NCI-H446 (cell line): ENCODE measurements around the gene YWHAH.

Experiments
- DNase-seq, 2 experiments: peaks; one replicate each; lab custom pipeline; 2025; lab: John Stamatoyannopoulos, UW

YWHAH gene

DNA sequence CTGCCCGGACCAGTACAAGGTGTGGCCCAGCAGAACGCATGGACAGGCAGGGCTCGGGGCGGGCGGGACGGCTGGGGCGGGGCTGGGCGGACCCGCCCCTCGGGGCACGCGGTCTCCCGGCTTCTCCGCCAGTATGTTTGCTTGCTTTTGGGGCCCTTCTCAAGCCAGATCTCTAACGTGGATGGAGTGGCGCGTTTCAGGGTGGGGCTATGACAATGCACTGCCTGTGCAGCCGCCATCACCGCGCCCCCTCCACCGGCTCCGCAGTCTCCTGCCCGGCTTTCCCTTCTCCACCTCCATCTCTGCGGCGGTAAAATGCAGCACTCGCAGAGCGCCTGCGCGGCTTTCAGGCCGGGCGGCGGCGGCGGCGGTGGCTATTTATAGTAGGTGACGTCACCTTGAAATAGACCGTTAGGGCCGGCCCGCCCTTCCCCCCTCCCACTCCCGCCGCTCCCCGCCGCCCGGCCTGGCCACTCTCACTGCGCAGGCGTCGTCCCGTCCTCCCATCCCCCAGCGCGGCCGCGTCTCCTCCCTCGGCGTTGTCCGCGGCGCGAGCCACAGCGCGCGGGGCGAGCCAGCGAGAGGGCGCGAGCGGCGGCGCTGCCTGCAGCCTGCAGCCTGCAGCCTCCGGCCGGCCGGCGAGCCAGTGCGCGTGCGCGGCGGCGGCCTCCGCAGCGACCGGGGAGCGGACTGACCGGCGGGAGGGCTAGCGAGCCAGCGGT is at the start of gene YWHAH:
TSS of gene YWHAH (plus strand) at position 558 of the 722 bp plus-strand sequence. CDS start 199 bp downstream, outside the sequence.
- peak; percentile 89 to 95 for DNase-seq

DNA sequence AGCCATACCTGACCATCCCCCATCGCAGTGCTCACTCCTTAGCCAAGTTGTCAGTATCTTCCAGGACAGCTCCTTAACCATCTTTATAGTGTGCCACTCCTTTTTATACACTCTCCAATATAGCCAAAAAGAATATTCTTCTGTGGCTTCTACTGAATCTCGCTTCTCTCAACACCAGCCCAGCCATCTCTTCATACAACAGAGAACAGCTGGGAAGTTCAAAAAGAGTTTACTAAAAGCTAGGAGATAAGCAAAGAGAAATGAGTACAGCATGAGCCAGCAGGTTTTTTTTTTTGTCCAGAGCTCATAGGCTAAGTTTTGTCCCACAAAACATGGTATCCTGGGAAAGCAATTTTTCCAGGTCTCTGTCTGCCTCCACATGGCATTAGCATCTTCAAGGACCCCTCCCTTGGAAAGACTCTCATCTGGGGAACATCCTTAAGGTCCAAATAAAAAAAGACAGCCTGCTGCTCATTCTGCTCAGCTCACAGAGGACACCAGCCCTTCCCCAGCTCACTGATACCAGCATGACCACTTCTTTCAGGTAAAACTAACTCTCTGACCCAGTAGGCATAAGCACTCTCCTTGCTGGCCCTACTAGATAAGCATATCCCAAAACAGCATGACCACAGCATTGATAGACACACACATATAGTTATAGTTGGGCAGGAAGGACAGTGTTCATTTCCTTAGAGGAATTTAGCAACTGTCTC is 48.8 kb upstream of the YWHAH start:
- DNase-seq: no peak

DNA sequence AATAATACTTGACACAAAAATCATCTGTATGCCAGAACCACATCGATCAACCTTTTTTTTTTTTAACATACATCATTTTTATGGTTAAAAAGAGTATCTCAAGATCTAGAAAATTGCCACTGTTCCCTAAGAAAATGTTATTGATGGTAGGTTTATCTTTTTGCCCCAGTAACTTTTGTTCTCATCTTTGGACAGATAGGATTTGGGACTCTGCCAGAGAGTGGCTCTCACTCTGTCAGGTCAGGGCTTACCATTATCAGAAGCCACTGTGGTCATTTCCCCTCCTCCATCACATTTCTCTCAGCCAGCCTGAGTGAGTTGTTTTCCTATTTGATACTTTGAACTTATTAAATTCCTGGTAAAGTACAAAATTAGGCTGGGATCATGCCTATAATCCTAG is 47.9 kb upstream of the YWHAH start:
- no peak for DNase-seq

DNA sequence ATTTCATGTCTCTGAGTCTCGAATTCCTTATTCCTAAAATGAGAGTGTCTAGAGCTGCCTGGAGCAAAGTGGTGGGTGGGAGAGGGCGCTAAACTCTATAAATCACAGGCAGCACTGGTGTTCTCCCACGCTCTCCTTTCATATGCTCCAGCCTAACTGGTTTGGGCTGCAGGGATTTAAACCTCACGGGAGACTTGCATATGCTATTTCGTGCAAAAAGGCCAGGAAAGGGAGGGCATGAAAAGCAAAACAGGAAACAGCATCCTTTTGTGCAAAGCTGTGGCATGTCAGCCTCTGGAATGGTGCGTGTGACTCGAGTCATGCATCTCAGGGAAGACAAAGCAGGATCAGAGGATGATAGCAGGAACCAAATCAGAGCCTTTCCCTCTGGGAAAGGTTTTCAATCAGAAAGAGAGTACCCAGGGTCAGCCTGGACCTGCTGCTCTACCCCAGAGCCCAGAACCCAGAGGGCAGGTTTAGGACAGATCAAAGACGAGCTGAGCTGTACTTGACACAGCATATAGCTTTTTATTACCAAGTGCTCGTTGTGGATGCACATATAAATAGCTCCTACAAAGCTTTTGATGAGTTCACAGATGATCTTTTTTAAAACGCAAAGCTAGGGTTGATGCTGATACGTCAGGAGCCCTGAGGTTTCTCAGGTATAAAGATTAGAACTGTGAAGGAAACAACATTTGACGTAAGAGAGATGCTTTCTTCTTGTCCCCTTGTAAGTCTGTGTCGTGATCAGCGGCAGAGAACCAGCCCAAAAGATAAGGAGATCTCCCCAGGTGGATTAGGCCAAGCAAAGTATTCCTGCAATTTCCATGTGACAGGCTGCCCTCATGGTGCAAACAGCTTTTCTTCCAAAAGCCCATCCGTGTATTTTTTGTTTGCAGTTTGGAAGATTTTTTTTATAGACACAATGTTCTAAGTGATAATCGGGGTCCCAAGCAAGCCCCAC is 46.2 kb upstream of the YWHAH start:
- no peak for DNase-seq

DNA sequence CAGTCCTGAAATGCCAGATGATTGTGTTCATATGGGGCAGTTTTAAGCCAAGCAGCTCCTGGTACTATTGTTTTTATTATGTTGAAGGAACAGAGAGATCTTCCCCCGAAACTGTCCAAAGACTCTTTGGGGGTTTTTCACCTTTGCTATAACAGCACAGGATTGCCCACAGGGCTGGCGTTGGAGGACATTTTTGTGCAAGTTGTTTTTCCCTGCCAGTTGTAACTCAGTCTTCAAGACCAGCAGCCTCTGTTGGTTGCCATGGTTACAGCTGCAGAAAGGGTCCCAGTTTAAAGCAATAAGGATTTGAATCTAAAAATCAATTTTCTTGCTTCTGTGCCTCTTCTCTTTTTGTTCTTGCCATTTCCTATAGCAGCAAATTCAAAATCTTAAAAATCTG is 45.4 kb upstream of the YWHAH start:
- DNase-seq: no peak

DNA sequence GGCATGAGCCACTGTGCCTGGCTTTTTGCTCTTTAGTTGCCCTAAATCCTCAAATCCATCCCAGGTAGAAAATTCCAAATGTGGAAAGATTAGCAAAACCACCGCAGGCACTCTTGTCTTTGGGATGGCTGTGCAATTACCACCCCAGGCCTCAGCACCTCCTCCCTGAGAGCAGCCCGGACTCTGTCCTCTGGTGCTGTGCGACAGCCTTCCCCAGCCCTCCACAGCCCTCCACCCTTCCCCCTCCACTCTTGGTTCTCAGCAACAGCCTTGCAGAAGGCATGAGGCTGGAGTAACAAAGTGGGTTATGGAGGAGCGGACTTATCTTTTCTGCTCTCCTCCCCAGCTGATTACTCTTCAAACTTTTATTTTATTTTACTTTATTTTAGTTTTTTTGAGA is 44.7 kb upstream of the YWHAH start:
- no peak for DNase-seq

DNA sequence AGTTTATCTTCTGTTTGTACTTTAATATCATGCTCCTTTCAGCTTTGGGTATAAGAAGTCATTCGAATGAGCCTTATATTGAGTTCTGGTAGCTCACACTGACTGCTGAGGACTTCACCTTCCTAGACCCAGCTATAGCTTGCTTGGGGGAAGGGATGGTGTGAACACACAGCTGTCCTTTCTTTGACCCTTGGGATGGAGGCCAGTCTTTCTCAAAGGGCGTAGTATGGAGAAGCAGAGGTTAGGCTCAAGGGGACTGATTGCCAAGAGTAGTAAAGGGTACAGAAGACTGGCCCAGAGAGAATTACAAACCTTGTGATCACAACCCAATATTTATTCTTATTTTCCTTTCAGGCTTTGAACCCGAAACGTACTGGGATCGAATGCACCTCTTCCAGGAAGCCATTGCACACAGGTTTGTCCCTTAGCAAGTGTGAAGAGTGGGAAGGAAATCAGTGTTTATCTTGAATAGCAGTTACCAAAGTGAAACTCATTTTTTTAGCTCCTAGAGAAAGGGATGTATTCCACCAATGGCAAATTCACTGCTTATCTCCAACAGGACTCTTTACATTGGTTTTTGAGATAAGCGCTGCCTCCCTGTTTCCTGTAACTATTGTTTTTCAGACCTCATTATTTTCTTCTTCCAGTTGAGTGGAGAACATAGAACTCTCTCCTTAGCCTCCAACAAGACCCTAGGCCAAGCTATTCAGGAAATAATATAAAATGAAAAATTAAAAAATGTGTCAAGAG is 42.8 kb upstream of the YWHAH start:
- no peak for DNase-seq

DNA sequence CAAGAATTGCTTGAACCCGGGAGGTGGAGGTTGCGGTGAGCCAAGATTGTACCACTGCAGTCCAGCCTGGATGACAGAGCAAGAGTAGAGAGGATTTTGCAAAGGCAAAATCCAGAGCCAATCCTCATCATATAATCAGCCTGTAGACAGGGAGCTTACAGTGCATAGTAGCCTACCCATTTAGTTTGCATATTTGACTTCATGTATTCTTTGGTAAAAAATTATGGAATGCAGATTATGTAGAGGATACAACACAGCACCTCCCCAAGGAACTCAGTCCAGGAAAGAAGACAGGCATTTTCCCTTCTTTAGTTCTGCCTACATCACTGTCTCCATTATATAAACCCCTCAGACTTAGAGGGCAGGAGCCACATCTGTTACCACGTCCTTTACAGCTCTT is 39.7 kb upstream of the YWHAH start:
- DNase-seq: no peak

DNA sequence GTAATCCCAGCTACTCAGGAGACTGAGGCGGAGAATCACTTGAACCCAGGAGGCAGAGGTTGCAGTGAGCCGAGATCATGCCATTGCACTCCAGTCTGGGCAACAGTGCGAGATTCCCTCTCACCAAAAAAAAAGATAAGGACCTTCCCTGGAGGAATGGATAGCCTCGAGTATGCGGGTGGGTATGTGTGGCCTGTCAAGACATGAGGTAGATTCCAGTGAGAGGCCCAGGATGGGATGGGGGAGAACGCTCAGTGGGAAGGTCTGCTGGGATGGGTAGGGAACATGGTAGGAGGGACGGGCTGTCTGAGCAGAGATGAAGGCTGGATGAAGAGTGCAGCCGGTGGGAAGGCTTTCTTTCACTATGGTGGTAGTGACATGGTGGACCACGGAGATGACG is 39.0 kb upstream of the YWHAH start:
- DNase-seq: no peak

DNA sequence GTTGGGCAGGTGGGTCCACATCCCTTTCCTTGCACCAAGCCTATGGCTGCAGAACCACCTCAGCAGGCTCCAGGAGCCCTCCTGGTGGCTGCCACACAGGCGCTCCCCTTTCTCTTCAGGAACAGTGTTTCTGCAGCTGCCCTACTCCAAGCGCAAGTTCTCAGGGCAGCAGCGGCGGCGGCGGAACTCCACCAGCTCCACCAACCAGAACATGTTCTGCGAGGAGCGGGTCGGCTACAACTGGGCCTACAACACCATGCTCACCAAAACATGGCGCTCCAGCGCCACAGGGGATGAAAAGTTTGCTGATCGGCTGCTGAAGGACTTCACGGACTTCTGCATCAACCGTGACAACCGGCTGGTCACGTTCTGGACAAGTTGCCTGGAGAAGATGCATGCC is 38.2 kb upstream of the YWHAH start:
- DNase-seq: no peak

DNA sequence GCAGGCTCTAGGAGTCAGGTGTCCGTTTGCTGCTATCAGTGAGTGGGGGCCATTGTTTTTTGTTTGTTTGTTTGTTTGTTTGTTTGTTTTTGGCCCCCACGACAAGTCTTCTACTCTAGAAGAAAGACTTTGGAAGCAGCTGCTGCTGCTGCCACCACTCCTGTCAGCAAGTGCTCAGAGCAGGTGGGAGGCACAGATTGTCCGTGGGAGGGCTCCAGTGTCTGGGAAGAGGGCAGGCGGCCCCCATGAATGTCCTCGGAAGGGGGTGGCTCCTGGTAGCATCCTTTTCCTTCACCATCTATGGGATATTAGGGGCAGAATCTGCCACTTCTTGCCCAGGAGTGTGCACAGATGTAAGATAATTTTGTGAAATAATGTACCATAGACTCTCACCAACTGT is 37.8 kb upstream of the YWHAH start:
- DNase-seq: no peak

DNA sequence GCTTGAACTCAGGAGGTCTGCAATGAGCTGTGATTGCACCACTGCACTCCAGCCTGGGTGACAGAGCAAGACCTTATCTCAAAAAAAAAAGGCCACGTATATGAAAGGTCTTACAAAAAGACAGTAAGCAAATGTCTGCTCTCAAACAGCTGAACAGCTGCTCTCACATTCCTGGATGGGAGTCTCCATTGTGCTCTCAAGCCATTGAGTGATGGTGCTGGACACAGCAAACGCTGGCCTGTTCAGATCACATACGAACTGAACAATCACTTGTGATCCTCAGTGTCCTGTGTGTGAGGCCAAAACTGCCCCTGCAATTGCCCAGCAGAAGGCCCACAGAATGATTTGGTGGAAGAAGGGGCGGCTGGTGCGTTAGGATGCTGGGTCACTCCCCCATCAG is 34.4 kb upstream of the YWHAH start:
- DNase-seq: no peak

DNA sequence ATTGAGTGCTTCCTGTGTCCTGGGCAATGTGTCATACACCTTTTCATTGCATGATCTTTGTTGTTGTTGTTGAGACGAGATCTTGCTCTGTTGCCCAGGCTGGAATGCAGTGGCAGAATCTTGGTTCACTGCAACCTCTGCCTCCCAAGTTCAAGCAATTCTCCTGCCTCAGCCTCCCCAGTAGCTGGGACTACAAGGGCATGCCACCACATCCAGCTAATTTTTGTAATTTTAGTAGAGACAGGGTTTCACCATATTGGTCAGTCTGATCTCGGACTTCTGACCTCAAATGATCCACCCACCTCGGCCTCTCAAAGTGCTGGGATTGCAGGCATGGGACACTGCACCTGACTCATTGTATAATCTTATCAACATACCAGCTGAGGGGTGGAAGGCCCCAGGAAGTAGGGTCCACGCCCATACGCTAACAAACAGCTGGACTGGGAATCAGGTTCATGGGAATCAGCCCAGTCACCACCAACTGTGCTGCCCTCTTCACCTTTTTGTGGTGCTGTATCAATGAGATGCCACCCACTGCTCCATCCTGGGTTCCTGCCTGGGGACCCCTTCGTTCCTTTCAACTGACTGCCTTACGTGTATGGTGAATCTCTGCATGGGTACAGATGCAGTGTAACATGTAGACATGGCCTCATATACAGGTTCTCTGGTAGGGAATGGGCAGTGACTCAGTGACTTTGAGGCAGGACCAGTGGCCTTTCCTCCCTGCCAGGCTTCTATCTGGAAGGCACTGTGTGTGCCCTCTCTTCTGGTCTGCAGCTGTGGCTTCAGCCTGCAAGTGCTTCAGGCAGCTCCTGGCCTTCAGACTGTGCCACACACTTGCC is 32.5 kb upstream of the YWHAH start:
- no peak for DNase-seq

DNA sequence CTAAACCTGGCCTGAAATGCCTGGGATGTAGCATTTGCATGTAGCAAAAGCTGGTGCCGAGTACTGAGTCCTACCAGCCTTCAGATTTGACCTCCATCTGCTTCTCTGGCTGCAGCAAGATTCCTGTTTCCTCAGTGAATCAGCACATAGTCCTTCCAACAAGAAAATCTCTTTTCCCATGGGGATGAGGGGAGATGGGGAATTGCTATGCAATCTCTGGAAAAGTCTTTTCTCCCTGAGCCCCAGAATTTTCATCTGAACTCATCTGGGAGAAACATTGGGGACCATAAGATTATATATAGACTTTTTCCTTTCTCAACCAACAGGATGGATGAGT is 32.0 kb upstream of the YWHAH start:
- no peak for DNase-seq

DNA sequence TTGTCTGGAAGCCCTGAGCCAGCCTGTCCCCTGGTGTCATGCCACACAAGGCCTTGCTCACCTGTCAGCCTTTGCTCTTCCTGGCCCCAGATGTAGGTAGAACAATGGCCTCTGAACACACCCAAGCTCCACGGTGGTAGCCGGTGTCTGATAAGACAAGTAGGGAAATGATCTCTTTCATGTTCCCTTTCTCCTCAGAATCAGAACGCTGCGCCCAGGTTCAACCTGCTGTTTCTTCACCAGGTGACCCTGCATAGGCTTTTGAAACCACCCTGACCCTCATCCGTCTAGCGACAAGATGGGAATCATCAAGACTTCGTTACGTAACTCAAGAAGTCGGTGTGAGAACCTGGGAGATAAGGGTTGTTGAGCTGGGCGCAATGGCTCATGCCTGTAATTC is 28.7 kb upstream of the YWHAH start:
- no peak for DNase-seq

DNA sequence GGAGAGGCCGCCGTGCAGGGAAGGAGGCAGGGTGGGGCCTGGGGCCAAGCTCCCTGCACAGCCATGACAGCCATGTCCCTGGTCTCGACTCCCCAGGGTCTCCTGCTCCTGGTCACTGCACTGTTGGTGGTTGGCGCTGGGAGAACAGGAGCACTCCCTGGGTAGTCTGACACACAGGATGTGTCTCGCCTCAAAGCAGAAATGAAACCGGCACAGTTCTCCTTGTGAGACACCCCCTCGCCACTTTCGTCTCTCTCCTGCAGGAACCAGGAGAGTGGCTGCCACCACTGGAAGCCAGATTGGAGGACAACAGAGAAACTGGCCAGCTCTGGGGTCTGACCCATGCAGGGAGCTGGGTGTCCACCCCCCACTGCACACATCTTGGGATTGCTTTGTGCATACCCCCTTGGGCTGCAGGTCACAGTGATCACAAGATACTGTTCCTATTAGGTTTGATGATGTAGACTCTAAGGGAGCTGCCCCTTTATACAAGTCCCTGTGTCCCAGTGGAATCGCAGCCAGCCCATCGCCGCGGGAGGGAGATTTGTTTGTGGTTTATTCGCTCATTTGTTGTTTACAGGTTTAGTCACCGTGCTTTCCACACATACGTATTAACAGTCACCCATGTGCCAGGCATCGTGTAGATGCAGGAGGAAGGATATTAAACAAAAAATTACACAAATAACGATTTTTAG is 27.0 kb upstream of the YWHAH start:
- no peak for DNase-seq

DNA sequence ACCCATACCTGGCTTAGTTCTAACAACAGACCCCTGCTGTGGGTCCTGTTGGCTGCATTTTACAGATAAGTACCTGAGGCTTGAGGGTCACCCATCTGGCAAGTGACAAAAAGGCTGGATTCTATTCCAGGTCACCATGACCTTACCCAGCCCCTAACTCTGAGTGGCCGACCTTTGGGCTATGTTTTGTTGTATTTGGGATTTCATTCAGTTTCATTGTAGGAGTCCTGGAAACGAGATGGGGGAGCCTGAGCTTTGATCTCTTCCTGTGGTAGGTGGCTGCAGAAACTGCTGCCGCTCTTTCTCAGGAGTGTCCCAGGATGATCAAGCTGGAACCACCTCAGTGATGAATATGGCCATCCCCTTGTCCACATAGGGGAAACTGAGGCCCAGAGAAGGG is 24.6 kb upstream of the YWHAH start:
- no peak for DNase-seq

DNA sequence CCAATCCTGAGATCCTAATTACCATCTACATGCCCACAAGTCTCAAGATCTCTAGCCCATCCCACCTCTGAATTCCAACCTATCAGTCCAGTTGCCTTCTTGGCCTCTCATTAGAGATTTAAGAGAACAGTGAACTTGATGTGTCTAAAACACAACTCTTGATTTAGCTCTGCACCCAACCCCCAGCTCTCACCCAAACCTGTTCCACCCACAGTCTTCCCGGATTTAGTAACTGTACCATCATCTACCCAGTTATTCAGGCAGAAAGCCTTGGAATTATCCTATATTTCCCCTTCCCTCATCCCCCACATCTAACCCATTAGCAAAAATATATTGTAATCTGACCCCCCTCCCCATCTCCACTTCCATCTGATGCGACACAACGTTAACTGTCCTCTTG is 24.0 kb upstream of the YWHAH start:
- no peak for DNase-seq

DNA sequence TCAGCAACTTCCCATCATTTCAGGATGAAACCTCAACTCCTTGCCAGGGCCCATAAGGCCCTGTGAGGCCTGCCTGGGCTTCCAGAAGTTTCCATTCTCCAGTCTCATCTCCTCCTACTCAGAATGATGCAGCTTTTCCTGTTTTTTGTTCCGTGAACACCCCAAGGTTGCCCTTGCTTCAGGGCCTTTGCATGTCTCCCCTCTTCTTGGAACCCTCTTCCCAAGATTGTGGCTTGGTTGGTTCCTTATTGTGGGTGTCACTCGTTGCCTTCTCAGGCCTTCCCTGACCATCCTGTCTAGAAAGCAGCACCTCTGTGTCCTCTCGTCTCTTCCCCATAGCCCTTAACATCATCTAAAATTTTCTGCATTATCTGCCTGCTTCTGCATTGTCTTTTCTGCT is 23.2 kb upstream of the YWHAH start:
- no peak for DNase-seq

DNA sequence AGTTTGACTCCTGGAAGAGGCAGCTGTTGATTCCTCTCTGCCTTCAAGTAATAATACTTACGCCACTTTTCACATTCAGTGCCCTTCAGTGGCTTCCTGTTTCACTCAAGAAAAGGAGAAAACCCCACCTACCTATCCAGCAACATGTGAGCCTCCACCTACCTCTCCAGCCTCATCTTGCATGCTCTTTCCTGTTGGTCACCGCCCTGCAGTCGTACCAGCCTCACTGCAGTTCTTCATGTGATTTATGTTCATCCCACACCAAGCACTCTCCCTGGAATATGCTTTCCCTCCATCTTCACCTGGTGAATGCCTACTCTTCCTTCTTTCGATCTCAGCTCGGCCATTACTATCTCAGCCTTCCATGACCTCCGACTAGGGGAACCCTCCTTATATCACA is 21.8 kb upstream of the YWHAH start:
- no peak for DNase-seq

DNA sequence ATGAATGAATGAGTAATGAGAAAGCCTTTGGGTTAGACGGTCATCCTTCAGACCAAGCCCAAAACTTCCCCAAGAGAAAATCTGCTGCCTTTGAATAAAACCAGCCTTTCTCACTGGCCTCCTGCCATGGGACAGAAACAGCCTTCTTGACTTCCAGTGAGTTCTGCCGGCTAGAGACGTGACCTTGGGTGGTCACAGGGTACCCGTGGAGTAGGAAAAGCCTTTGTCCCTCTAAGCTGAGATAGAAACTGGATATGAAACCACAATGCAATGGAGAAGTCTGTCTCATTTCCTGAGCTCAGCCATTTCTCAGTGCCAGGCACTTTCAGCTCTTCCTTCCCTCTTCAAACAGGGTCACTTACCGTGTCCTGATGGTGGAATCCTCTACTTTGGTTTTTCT is 21.2 kb upstream of the YWHAH start:
- no peak for DNase-seq
